Kidney glomerular epithelial cell (primary cell): ENCODE data around the gene KRTAP5-6.

Experiments used
- DNase-seq: peaks from one replicate; lab custom pipeline; 2025; lab: John Stamatoyannopoulos, UW

The KRTAP5-6 gene

DNA sequence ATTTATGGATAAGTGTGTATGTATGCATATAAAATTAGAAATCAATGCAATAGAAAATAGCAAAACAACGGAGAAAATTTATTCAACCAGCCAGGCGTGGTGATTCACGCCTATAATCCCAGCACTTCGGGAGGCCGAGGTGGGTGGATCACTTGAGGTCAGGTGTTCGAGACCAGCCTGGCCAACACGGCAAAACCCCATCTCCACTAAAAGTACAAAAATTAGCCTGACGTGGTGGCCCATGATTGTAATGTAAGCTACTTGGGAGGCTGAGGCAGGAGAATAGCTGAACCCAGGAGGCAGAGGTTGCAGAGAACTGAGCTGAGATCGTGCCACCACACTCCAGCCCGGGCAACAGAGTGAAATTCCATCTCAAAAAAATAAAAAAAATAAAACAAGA lies 5.5 kb downstream of the KRTAP5-6 start:
- DNase-seq, result no peak

DNA sequence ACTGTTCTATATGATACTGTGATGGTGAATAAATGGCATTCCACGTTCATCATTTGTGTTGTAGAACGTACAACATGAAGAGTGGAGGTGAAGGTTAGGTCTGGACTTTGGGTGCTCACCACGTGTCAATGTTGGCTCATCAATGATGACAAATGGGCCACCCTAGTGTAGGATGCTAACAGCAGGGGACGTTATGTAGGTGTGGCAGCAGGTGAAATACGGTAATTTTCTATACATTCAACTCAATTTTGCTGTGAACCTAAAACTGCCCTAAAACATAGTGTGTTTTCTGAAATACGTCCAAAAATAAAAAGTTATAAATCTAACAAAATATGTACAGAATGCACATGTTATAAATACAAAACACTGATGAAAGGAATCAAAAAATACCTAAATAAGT lies 6.2 kb downstream of the KRTAP5-6 start:
- no peak for DNase-seq

DNA sequence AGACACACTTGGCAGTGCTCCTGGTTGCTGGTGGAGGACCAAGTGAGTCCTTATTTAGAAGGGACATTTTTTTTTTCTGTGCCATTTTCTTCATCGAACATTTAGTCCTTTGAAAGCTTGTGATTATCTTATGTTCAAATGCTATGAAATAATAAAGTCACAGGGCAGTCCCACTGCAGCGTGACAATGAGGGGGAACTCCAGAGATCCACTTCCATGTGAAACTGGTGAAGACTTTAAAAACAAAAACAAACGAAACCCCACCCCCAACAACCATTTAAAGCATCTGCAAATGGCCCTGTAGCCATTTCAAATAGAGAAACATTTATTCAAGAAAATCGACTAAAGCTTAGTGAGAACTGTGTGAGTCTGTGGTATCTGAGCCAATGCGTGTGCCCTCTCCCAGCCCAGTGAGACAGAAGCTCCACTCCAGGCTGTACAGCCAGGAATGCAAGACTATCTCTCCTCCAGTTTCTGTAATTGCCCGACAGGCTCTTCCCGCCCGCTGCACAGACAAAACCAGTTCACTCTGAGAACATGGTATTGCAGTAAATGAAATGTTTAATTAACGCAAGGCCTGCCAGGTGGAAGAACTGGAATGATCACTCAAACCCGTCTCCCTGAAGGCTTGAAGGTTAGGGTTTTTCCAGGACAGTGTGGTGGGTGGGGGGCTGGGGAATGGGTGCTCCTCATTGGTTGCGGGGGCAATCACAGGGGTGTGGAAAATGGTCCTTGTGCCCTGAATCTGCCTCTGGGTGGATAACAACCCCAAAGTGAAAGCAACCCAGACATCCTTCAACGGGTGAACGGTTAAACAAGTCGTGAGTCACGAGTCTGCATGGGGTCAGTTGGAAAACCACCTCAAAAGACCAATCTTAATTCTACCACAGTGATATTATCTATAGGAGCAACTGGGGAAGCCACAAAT lies 8.4 kb downstream of the KRTAP5-6 start:
- DNase-seq, result no peak

DNA sequence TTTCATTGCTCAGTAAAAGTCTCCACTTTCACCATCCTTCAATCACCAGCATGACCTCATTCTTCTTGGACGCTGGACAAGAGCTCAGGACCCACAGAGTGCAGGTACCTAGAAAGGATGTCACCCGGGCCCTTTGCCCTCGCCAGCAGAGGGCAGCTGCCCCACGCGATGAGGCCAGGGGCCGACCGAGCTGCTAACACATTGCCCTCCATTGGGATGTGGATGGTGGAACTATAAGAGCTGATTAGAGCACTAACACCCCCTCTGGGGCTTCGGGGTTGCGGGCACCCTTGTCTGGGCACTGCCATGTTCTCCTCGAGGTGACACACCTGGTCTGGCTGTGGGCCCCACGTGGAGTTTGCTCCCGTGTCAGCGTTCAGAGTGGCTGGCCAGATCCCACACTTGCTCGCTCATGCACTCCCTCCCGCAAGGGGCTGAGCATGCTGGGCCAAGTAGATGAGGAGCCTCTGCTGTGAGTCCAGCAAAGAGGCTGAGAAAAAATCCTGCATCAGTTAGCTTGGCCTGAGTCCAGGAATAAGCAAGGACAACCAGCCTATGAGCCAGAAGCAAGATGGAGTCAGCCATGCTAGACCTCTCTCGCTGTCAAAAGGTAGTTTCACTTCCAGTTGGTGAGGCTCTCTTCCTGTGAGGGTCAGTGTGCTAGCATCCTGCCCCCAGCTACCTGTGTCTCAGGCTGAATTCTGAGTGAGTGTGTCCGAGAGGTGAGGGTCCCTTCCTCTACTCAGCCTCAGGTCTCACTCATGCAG lies 9.8 kb downstream of the KRTAP5-6 start:
- no peak for DNase-seq

DNA sequence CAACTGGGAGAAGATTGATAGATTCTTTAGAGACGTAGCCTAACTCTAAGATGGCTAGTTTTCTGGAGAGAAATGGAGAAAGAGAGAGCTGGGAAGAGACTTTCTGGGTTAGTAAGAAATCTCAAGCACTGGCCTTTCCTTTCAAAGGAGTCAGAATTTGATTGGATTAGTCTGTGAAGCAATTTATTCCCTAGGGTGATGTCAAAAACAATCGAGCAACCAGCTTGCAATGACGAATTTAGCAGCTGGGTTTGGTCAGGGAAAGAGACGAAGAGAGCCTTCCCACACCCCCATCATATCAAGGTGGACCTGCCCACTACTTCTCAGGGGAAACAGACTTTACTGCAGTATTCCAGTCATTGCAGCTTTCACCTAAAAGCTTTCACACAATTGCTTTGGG lies 10.8 kb downstream of the KRTAP5-6 start:
- DNase-seq, result no peak

DNA sequence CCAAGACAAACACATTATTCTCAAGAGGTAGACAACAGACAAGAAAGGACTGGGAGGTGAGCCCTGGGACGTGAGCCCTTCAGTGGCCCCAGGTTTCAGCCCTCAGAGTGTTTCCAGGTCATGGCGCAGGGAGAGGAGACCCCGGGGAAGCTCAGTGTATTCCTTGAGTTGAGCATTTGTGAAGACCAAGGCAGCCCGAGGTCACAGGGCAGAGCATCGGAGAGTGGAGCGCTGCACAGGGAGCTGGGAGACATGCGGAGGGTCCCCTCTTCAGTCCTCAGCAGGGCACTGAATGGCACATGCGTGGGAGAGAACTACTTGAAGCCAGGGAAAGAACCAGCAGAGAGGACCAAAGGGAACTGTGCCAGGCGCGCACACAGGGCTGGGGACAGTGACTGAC lies 11.7 kb downstream of the KRTAP5-6 start:
- DNase-seq, result no peak

DNA sequence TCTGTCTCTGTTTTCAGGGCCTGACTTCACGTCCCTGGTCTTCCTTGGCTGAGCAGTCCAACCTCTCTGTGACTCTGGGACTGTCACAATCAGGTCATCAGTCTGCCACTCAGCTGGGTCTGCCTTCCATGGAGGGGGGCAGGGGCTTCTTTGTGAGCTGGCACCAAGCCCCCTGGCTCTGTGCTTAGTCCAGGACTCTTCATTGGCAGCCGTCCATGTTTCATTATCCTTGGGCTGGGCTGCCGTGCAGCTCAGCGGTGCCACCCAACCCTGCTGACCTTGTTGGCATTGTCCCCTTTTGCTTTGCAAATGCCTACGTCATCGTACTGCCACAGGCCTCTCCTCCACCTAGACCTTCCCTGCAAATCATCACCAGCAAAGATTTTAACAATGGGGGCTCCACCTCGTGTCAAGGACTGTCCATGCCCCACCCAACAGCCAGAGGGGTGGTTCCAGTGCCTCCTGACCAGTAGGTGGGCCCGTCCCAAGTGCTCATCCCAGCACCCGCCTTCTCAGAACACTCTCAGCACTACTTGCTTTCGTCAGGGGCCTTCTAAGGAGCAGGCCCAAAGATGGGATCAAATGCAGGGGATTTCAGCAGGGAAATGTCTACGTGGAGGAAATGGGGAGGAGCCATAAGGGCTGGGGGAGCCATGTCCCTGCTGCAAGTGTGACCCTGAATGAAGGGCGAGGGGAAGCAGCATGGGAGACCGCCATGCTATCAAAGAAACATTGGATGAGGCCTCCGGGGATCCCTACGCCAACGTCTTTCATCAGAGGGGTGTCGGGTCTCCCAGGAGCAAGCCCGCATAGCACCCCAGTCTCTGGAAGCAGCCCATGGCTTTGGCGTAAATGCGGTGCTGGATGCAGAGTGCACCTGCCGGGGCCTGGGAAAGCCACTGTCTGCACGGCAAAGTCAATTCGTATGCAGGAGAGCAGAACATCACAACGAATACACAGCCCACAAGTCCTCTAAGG lies 18.2 kb downstream of the KRTAP5-6 start:
- no peak for DNase-seq

DNA sequence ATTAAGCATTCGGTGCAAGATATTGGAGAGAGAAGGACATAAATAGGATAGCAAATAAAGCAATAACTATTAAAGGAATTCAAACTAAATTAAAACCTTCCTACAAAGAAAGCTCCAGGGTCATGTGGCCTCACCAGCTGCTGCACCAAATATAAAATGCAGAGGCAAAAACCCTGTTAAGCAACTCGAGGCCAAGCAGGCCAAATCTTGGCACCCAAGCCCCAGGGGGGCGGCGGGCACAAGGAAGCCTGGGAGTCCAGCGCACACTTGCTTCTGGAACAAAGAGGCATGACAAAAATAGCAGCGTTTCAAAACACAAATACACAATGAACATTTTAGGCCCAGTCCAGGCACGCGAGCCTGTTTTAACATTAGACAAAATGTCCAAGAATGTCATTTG lies 20.8 kb downstream of the KRTAP5-6 start:
- no peak for DNase-seq

DNA sequence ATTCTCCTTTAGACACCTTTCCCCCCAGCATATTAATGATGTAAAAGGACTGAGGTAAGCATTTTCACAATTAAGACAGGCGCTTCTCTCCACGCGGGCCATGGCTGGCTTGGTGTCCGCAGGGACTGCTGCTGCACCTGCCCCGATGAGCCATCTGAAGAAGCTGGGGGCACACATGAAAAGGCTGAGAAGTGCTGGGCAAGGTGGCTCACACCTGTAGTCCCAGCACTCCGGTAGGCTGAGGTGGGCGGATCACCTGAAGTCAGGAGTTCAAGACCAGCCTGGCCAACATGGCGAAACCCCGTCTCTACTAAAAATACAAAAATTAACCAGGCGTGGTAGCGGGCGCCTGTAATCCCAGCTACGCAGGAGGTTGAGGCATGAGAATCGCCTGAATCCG lies 21.3 kb downstream of the KRTAP5-6 start:
- DNase-seq, result no peak

DNA sequence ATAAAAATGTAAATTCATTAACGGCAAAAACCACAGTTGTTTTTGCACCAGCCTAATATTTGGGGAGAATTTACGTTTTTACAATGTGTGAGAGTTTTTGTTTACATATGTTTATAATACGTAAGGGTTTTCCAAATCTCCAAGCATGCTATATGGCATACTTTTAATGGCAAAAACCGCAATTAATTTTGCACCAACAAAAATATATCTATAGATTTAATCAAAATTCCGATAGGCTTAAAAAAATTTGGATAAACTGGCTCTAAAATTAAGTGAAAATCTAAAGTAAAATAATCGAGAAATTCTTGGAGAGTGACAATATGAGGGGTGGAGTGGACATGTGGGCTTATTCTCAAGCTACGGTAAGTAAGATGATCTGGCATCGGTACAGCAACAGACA lies 22.8 kb downstream of the KRTAP5-6 start:
- DNase-seq, result no peak

DNA sequence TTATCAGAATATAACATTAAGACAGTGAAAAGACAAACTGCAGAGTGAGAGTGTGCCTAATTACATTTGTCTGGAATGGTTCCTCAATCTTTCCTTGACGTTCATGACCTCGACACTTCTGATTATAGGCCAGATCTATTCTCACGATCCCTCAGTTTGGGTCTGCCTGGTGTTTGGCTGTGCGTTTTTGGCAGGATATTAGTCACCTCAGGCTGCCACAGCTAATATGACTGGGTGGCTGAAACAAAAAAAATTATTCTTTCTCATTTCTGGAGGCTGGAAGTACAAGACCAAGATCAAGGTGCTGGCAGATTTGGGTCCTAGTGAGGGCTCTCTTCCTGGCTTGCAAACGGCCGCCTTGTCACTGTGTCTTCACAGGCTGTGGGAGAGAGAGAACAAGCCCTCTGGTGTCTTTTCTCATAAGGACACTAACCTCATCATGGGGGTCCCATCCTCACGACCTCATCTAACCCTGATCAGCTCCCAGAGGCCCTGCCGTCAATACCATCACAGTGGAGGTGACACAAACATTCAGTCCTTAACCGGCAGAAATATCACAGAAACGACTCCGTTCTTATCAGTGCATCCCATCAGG lies 30.2 kb downstream of the KRTAP5-6 start:
- no peak for DNase-seq

DNA sequence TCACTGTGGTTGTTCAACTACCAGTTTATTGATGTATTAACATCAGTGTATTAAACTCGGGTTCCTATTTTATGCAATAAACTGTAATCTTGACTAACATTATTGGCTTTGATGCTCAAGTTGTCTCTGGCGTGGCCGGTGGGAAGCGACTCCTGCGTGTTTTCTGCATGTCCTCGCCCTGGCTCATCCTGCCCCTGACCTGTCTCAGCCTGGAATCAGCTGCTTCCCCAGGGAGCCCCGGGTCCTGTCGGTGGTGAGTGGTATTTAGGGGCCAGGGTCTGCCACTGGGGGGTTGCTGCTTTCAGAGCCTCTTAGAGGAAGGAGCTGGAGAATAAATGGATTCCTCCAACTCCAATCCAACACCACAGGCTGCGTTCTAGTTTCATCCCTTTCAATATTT lies 30.9 kb downstream of the KRTAP5-6 start:
- no peak for DNase-seq

DNA sequence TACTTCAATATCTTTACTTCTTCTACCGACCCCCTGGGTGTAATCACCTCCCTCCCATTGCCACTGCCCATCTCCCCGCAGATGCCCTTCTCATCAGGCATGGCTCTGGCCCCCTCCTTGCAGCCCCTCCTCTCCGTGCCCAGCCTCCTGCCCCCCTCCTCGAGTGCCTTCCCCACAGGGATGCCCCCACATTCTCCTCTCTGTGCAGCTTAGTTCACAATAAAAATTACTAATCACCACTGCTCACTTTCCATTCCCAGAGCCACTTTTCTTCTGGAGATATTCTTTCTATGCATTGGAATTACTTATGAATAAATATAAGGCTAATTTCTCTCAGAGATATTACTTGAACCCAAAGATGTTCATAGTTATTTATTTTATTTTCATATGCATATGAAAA lies 31.3 kb downstream of the KRTAP5-6 start:
- DNase-seq, result no peak

DNA sequence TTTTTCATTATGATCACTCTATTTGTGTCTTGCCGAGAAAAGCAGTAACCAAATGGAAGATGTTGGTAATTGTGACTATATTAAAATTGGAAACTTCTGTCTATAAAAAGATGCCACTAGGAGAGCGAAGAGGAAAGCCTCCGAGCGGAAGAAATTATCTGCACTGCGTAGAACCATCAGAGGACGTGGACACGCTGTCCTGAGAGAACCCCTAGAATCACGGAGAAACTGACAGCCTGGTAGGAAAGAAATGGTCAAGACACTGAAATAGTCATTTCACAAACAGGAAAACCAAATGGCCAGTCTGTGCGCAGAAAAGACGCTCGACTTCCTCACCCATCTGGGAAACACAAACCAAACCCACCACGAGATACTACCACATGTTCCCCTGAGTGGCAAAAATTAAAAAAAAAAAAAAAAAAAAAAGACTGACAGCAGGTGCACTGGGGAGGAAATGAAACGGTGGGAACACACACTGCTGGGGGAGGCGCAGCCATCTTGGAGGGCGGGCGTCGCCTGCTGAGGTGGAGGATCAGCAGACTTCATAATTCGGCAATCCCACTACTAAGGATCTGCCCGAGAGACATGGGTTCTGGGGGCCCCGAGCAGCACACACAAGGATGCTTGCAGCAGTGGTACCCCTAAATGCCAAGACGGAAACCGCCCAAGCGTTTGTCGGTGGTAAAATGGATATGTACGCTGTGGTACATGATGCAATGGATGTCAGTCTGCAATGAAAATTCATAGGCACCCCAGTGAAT lies 32.1 kb downstream of the KRTAP5-6 start:
- no peak for DNase-seq

DNA sequence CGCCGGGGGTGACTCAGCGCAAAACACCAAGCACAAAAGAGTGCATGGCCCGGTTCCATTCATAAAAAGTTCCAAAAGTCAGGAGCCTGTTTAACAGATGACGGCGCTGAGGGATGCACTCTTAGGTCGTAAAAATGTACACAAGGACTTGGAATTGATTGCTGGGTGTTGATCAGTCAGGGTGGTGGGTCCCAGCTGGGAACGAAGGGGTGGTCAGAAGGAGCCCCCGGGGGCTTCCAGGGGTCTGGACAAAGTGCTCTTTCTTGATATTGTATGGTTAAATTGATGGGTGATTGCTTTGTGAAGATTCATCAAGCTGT lies 32.7 kb downstream of the KRTAP5-6 start:
- DNase-seq, result no peak

DNA sequence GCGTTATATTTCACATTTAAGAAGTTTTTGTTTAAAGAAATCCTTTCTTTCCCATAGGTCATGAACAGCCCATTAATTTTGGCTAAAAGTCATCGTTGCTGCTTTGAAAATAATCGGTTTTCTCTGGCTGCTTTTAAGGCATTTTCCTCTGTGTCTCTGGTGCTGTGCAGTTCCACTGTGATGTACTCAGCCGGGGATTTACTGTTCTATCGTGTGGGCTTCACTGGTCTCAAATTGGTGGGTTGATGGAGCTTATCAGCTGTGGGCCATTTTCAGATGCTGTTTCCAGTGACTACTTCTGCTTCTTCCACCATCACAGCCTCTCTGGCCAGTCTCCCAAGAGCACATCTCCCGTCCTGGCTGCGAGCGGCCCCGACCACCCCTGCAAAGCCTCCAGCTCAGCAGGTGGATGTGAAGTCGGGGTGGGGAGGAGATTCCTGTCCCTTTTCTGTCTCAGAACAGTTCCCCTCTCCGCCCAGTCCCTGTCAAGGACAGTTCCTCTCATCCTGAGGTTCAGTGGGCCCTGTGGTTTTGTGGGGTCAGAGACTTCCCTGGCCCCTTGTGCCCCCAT lies 33.1 kb downstream of the KRTAP5-6 start:
- no peak for DNase-seq

DNA sequence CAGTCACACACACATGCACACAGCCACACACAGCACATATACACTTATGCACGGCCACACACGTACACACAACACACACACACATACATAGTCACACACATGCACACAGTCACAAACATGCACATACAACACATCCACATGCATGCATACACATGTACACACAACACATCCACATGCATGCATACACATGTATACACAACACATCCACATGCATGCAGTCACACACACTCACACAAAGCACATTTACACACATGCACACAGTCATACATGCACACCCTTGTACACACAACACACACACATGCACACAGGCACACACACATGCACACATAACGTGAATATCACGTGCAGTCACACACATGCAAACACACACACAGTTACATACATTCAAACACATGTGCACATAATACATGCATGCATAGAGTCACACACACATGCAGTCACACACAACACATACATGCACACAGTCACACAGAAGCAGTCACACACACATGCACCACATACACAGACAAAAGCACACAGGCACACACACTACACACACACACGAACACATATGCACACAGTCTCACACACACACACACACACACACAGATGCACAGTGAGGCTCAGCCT lies 34.6 kb downstream of the KRTAP5-6 start:
- no peak for DNase-seq

DNA sequence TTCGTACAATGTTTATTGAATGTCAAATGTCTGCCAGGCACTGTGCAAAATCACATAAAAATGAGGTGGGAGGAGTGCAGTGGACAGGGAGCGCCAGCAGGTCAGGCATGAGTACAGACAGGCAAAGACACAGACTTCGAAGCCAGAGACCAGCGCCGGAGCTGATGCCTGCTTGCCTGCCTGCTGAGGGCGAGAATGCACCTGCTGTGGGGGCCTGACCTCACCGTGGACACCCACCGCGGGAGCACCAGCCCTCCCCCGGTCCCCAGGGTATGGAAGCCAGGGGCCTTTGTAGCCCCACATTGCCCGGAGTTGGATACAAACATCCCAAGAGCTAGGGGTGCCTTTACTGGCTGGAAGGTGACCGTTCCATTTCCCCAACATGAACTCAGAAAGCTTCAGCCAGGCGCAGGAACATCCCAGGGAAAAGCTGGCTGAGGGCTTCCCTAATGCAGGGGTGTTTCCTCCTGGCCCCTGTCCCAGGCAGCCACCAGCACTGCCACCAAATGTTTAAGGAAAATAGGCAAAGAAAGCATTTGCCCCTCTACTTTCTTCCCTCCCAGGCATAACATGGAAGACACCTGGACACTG lies 35.5 kb downstream of the KRTAP5-6 start:
- no peak for DNase-seq

DNA sequence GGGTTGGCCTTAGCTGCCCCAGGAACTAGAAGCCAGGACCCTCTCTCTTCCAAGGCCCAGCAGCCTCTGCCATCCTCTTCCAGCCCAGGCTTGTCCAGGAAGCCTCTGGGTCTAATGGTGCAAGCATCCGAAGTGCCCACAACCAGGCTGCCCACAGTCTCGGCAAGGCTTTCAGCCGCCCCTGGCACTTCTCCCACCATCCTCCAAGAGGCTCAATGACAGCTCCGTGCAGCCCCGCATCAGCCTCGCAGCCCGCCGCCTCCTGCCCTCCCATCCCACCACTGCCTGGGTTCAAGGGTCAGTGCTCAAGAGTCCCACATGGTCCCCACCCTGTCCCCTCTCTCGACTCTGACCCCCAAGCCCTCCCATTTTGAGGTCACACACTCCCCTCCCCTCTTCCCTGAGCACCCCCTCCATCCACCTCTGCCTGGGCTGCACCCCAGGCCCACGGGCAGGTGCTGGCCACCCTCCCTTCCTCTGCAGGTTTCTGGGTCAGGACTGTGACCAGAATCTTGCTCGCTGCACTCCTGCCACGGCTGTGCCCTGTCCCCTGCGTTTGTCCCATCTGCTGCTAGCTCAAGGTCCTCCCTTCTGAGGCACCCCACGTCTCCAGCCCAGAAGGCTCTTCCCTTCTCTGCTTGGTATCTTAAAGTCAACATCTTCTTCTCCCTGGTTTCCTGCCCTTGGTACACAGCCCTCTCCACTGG lies 36.2 kb downstream of the KRTAP5-6 start:
- DNase-seq, result no peak
